HK-2 (cell line): ENCODE measurements around the gene ELP1.
A peak's percentile ranks its signal among the peaks of the same experiment; 100 is the strongest.
"Not testable (repeated sequence)": the region's sequence is repeated elsewhere in the genome, so short reads cannot be mapped to it uniquely, and the experiment has no call there.

ENCODE experiments used
- DNase-seq: peaks from one replicate; pipeline ENCODE4 v3.0.0-alpha.2; 2018; ENCODE audit not compliant: unreplicated experiment

The ELP1 gene

GRCh38 chr9:108933231-108933717, 650 bp downstream of the ELP1 start:
- DNase-seq: no peak

DNA sequence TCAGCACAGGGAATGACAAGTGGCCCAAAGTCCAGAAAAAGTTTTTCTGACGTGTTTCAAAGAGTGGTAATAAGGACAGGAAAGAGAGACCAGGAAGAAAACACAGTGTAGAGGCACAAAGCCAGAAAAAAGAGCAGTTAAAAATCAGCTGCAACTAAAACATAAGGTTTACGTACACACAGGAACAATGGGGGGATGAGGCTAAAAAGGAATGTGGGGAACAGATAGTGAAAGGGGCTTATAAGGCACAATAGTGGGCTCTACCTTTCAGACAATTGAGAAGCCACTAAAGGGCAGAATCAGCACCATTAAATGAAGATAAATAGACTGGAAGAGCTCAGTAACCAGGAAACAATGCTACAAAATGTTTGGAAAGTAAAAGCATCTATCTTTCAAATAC, 5.5 kb downstream of the ELP1 start:
- no peak for DNase-seq

- no peak for DNase-seq
These were observed 9.5 kb downstream of the ELP1 start for GRCh38 chr9:108924466-108924865.

DNA sequence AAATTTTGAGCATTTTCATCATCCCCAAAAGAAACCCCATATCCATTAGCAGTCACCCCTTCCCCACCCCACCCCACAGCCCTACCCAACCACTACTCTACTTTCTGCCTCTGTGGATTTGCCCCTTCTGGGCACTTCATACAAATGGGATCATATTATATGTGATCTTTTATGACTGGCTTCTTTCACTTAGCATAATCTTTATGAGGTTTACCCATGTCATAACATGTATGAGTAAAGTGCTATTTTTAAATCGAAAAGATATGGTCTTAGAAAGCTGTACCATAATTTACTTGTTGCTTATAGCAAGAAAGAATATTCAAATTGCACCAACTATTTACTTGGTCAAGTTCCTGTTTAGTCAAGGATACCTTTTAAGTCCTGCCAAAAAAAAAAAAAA, 12.7 kb downstream of the ELP1 start:
- DNase-seq: no peak

DNA sequence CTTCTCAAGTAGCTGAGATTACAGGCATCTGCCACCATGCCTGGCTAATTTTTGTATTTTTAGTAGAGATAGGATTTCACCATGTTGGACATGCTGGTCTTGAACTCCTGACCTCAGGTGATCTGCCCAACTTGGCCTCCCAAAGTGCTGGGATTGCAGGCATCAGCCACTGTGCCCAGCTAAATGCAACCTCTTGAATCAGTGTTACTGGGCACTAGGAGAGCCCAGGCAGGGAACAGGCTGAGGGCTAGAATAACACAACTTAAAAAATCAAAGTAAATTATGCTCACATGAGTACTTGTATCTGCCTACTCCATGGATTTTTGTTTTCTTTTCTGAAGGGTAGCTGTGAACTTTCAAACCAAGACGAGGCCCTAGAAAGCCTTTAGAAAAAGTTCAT, 13.5 kb downstream of the ELP1 start:
- not testable (repeated sequence) for DNase-seq

GRCh38 chr9:108919517-108919916, 14.4 kb downstream of the ELP1 start:
- DNase-seq: no peak

DNA sequence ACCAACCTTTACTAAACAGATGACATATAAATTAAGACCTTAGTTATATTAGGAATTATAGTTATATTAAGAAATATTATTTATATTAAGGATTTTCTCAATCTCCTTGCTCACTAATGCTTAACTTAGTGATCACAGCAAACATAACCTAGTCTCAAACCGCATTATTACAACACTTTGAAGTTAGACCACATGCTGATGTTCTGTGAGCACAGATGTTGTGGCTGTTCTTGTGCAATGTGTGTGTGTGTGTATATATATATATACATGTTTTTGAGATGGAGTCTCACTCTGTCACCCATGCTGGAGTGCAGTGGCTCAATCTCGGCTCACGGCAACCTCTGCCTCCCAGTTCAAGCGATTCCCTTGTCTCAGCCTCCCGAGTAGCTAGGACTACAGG, 20.5 kb downstream of the ELP1 start:
- no peak for DNase-seq

GRCh38 chr9:108911820-108912219, 22.1 kb downstream of the ELP1 start:
- DNase-seq: no peak

DNA sequence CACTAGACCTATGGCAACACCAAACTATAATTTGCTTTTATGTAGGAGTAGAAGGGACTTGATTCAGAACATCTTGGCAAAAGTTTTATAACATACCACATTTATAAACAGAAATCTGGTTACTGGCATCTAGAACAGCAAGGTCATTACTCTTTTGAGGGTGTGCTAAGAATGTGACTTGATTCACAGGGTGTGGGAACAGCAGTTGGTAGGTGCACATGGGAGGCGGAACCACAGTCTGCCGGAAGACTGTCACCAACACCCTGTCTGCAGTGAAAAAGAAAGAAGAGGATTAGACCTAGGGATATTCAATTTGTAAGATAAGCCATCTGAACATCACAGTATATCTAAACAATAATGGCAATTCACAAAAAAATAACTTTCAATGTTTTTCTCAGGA, 23.0 kb downstream of the ELP1 start:
- DNase-seq: no peak

DNA sequence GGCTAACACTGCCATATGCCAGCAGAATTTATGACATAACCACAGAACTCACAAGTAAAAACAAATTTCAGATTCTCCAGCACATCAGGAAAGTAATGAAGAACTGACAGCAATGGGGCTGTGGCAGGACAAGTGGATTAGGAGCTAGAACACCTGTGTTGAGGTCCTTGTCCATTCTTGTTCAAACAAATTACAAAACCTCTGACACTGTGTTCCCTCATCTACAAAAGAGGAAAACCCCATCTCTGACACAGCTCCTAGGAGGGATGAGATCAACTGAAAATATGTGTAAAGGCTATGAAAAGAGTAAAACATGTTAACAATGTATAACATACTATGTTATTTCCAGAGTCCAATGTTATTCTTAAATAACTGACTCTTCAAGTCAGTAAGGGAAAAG, 23.5 kb downstream of the ELP1 start:
- no peak for DNase-seq

DNA sequence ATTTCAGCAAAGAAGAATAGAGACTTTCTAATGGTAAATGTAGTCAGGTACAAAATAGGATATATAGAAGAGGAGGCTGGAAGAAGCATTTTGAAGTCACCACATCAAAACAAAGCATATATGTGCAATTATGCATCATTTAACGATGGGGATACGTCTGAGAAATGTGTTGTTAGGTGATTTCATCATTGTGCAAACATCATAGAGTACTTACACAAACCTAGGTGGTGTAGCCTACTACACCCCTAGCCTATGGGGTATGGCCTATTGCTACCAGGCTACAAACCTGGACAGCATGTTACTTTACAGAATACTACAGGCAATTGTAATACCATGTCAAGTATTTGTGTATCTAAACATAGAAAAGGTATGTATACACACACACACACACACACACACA, 28.4 kb downstream of the ELP1 start:
- DNase-seq: no peak

DNA sequence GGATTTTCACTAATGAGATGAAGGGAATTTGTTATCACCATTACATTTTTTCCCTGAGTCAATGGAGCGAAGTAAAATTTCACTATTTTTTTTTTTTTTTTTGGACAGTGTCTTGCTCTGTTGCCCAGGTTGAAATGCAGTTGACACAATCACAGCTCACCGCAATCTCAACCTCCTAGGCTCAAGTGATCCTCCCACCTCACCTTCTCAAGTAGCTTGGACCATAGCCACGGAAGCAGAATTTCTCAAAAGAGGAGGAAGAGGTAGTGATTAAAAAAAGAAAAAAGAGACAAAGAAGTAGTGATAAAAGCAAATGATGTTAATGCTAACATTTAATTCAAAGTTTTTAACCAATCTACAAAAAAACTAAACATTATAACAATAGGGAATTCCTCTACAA, 29.8 kb downstream of the ELP1 start:
- DNase-seq: no peak

- no peak for DNase-seq
These were observed 30.4 kb downstream of the ELP1 start for GRCh38 chr9:108903420-108904103.

DNA sequence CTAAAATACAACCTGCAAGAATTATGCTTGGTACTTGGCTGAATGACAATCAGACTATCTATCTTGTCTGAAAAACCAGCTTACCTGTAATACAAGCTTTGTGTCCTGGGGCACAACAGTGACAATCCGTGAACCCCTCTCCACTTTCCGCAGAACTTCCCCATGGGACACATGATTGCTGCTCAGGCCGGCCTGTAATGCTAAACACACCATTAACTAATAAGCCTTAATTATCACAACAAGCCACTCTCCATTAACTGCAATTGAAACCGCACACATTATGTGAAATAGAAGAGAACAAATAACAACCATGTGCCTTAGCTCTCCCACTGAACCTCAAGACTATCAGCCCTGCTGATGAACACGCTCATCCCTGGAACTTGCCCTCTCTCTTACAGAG, 33.7 kb downstream of the ELP1 start:
- DNase-seq: no peak

DNA sequence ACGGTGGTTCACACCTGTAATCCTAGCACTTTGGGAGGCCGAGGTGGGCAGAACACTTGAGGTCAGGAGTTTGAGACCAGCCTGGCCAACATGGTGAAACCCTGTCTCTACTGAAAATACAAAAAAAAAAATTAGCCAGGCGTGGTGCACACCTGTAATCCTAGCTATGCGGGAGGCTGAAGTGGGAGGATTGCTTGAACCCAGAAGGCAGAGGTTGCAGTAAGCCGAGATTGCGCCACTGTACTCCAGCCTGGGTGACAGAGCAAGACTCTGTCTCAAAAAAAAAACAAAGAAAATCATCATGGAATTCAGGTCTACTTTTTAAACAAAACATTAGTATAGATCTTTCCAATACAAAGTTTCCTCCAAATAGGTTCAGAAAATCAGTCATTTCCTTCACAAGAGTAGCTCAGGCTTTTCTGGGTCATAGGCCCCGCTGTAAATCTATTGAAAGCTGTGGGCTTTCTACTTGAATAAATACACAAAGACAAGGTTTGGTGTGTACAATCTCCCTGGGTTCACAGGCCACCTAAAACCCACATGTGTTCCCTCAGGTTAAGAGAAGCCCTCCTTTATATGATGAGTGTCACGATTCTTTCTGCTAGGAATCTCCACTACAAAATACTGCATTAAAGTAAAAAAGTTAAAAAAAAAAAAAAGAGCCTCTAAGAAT, 34.8 kb downstream of the ELP1 start:
- DNase-seq: not testable (repeated sequence)

DNA sequence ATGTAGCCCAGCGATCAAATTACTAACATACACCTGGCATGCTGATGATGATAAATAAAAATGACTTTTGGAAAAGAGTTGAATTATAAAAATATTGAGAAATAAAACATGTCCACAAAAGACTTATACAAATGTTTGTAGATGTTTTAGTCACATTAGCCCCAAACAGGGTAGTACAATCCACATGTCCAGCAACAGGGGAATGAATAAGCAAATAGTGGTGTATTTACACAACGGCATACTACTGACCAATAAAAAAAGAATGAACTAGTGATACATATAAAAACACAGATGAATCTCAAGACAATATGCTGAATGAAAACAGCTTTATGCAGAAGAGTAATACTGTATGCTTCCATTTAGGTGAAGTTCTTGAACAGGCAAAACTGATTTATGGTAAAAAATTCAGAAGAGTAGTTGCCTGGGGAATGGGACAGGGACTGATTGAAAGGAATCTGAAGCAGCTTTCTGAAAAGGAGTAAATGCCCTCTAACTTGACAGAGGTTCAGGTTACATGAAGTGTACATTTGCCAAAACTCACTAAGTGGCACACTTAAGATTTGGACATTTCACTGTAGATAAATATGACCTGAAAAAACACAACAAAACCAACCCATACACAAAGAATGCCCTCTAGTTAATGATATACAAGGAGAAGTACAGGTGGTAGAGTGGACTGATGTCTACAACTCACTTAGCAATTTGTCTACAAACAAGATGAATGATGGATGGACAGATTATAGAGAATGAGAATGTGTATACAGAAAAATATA, 36.4 kb downstream of the ELP1 start:
- DNase-seq: no peak

GRCh38 chr9:108894225-108894997, 39.5 kb downstream of the ELP1 start:
- DNase-seq: no peak

DNA sequence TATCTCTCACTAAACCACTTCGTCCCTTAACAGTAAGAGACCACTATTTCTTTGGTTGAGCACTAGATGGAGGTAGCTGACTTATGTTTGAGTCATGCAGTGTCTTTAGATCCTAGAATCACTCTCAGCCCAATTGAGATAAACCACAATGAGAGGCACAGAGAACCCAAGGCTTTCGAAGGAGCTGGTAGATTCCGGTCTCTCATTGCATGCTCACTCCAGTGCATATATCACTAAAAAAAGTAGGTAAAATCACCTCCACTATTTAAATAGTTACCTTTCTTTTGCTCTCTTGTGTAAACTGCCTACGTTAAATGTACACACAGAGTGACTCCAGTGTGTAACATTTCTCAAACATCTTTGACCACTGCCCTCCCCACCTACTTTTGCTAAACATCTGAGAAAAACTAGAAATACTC, 44.3 kb downstream of the ELP1 start:
- no peak for DNase-seq

- not testable (repeated sequence) for DNase-seq
These were observed 47.2 kb downstream of the ELP1 start for GRCh38 chr9:108886594-108887271.

DNA sequence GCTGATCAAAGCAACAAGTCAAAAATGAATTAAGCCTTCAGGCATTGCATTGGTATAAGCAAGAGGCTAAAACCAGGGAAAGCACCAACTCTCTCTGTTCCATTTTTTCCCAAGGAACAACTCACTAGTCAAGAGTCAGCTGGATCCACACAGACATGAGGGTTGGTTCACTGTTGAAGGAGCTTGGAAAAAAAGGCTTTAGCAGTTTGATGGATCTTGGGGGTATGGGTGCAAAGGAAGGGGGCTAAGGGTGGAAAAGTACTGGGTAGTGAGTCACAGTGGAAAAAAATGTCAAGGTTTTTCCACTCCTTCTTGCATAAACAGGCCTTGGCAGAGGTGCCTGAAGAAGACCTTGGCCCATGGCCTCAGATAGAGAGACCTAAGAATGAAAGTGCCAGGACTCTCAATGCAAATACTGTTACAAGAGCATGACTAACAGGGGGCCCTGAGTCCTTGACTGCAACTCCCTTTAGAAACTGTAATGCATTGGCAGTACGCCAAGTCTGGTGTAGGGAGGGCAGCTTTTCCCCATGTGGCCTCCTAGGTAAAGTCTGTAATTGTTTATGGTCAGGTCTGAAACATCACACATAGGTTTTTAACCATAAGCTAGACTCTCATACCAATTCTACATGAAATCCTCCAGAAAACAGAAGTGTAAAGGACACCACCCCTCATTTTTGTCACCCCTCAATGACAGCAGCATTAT, 48.1 kb downstream of the ELP1 start:
- peak; percentile 55 for DNase-seq

- DNase-seq: no peak
These were observed 49.2 kb downstream of the ELP1 start for GRCh38 chr9:108884701-108885100.
